Stimulated activated CD8-positive, alpha-beta memory T cell treated with anti-CD3 and anti-CD28 coated beads, Interleukin-7, amount 100 ng/mL, for 4 hours (primary cell): ENCODE measurements around the gene BEND7.
"Not testable (repeated sequence)": the region's sequence is repeated elsewhere in the genome, so short reads cannot be mapped to it uniquely, and the experiment has no call there.

Experiments used
- DNase-seq, 2 donors: peaks; one replicate each; pipeline ENCODE4 v3.0.0-alpha.2; 2020; ENCODE audit warnings: low read depth in 2 of 2

Gene BEND7, protein sequence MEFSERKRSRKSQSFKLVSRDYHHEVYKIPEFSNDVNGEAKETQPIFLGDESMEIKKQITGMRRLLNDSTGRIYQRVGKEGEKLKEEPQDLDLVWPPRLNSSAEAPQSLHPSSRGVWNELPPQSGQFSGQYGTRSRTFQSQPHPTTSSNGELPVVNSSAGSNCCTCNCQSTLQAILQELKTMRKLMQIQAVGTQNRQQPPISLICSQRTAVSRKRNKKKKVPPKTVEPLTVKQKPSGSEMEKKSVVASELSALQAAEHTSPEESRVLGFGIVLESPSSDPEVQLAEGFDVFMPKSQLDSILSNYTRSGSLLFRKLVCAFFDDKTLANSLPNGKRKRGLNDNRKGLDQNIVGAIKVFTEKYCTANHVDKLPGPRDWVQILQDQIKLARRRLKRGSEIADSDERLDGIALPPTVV

DNA sequence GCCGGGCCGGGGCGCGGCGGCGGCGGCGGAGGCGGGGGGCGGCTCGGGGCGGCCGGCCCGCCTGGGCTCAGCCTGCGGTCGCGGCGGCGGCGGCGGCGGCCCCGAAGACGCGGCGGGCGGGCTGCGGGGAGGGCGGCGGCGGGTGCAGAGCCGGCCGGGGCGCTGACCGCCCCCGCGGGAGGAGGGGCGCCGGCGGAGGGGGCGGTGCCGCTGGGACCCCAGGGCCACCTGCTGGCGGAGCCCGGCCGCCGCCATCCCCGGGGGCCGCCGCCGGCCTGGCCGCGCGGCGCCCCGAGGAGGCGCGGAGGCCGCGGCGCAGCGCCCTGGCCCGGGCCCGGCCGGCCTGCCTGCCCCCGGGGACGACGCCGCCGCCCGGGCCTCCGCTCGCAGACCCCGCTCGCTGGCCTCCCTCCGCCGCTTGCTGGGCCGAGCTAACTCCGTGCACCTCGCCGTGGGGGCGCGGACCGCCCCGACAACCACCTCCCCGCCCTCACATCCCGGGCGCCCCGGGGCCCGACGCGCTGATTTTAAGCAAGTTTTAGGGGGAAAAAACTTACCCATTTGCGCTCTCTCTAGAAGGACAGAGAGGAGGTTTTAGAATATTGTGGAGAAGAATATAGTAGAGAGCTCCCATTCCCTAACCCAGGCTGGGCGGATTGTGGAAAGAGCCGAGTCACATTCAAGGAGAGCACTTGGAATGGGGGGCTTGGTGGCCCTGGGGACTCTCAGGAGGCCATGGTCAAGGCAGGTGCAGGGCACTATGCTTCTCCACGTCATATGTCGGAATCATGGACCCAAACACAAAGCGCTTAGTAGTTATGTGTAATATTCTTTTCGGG, at the start of gene BEND7:
Gene BEND7 (minus strand): TSS at position 140 of the 839 bp plus-strand sequence. CDS start 481 bp downstream, outside the sequence.
- peak in 1 of 2 donors; percentile 8 for DNase-seq

DNA sequence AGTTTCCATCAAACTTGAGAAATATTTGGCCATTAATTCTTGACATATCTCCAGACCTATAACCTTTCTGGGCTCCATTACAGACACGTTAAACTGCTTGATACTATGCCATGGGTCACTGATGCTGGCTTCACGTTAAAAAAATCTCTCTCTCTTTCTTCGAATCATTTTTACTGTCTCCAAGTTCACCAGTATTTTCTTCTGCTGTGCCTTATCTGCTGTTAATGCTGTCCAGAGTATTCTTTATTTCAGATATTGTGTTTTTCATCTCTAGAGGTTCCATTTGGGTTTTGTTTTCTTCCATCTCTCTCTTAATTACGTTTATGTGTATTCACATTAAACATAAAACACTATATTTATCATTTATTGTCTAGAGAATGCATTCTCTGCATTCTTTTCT, 45.1 kb upstream of the BEND7 start:
- DNase-seq, result no peak

DNA sequence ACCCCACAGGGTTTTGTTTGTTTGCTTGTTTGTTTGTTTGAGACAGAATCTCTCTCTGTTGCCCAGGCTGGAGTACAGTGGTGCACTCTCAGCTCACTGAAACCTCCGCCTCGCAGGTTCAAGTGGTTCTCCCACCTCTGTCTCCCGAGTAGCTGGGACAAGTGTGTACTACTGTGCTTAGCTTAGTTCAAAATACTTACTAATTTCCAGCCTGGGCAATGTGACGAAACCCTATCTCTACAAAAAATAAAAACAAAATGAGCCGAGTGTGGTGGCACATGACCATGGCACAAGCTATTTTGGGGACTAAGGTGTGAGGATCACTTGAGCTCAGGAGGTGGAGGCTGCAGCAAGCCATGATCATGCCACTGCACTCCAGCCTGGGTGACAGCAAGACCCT, 42.7 kb upstream of the BEND7 start:
- DNase-seq, result no peak

GRCh38 chr10:13567030-13567429, 38.2 kb upstream of the BEND7 start:
- DNase-seq, result no peak

DNA sequence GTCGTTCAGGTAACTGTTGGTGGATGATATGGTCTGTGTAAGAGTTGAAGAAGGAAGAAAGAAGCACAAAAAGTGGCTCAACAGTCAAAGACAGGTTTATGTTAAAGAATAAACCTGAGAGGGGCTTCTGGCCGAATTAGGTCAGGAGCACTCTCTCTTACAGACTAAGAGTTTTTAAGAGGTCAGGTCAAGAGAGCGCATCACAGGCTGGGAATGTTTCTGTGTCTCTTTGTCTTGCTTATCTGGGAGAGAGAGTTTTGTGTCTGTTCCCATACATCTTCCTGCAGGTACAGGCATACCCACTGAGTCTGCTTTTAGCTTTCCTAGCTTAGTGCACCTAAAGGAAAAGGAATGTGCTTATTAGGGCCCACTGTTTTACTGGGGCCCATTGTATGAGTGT, 35.8 kb upstream of the BEND7 start:
- no peak for DNase-seq

- no peak for DNase-seq
These were observed 34.9 kb upstream of the BEND7 start for GRCh38 chr10:13563481-13564445.

DNA sequence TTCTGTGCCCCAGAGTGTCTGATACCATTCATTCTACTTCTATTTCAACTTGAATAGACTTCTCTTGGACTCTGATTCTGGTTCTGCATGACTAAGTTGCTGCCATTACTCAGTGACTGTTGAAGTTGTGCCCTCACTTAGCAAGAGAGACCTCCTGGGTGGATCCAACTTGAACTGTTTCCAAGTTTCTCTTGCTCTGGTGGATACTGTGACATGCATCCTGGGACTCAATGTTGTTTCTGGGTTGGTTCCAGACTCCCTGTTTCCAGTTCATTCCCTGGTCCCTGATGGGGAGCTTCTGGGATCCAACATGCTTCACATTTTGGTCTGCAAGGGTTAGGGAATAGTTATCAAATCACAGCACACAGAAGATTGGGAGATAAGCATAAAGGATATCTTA, 31.8 kb upstream of the BEND7 start:
- no peak for DNase-seq

DNA sequence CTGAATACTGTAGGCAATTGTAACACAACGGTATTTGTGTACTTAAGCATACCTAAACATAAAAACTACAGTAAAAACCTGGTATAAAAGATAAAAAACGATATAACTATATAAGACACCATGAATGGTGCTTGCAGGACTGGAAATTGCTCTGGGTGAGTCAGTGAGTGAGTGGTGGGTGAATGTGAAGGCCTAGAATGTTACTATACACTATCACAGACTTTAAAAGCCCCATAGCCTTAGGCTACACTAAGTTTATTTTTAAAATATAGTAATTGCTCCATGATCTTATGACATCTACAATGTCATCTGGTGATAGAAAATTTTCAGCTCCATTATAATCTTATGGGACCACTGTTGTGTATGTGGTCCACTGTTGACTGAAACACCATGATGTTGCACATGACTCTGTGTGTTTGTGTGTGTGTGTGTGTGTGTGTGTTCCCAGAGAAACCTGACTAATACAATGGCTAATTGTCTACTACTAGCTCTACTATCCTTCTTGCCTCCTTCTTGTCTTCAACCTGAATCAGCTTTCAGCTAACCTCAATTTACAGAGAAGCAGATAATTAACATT, 30.4 kb upstream of the BEND7 start:
- DNase-seq, result no peak

DNA sequence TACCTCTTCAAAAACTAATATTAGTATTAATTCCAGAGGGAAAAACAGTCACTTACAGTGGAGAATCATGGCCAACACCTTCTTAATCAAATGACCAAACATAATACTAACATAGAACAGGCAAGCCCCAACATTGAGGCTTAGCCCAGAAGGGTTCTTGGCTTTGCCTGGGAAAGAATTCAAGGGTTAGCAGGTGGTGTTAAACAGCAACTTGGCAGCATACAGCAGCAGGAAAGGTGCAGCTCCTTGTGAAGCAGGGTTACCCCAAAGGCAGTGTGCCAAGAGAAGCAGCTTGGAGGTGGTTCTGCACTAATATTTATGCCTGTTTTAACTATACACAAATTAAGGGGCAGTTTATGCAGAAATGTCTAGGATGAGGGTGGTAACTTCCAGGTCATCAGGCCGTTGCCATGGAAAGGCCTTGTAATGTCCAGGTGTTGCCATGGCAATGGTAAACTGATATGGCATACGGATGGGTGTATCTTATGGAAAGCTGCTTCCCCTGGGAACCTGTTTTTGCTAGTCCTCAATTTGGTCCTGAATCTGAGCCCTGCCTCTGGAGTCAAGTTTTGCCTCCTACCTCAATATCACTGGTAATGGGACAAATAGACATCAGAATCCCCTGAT, 27.2 kb upstream of the BEND7 start:
- no peak for DNase-seq

GRCh38 chr10:13550802-13551201, 22.0 kb upstream of the BEND7 start:
- no peak for DNase-seq

GRCh38 chr10:13542533-13542932, 13.7 kb upstream of the BEND7 start:
- DNase-seq, result no peak

- not testable (repeated sequence) for DNase-seq
These were observed 9.2 kb upstream of the BEND7 start for GRCh38 chr10:13537985-13538384.

DNA sequence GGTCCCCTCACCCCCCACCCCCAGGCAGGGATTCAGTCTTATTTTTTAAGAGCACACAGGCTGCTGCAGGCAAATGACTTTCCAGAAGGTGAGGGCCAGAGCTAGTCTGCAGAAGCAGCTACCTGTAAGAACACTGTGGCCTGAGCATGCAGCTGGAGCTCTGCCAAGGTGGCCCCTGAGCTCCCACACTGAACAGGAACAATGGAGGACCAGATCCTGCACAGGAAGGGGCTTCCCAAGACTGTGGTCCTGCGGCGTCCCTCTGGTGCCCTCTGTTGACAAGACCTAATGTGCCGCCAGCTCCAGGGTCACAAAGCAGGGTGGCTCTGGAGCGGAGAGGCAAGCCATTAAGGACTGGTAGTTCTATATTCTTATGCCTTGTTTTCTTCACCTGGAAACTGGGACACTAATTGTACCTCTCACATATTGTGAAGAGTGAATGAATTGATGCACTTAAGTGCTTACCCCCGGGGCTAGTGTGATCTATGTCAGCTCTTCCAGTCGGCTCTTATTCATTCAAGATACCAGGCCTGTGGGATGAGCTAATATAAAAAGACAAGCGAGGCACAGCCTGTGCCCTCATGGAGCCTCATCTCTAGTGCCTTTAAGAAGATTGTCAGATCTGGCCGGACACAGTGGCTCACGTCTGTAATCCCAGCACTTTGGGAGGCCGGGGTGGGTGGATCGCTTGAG, 8.0 kb upstream of the BEND7 start:
- no peak for DNase-seq

- DNase-seq, result no peak
These were observed 6.5 kb upstream of the BEND7 start for GRCh38 chr10:13535346-13535745.

DNA sequence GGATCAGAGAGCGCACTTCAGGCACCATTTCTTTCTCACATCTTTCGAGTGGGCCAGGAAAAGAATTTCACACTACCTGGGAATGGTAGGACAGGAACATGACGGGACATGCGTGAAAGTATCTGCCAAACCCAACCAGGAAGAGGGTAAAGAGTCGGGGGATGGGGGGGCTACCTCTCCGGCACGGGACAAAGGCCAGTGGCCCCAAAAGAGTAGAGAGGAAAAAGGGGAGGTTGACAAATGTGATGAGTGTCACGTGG, 830 bp upstream of the BEND7 start:
- DNase-seq, result no peak

- peak in 1 of 2 donors; percentile 1 for DNase-seq
These were observed 515 bp downstream of the BEND7 start for GRCh38 chr10:13528123-13528874.

- no peak for DNase-seq
These were observed 1.0 kb downstream of the BEND7 start for GRCh38 chr10:13527864-13528122.

GRCh38 chr10:13526948-13527863, 1.6 kb downstream of the BEND7 start:
- DNase-seq, result no peak

GRCh38 chr10:13525663-13526062, 3.2 kb downstream of the BEND7 start:
- no peak for DNase-seq
